HEK293 (cell line): ENCODE data around the gene CNTN2.

Experiments used
- BCL11A ChIP-seq: fragments of 450-650 bp; formaldehyde crosslinking; IDR thresholded peaks from 2 replicates; pipeline ENCODE4 v1.5.1; 2016; ENCODE audit warnings: low read depth, missing biosample characterization, missing genetic modification characterization
- BCL6B ChIP-seq: fragments of 450-650 bp; formaldehyde crosslinking; IDR thresholded peaks from 2 replicates; pipeline ENCODE4 v1.5.1; 2017; ENCODE audit warnings: missing biosample characterization, missing genetic modification characterization
- CTCF ChIP-seq: fragments of 450-650 bp; formaldehyde crosslinking; IDR thresholded peaks from 2 replicates; pipeline ENCODE4 v1.5.1; 2016; ENCODE audit warnings: missing biosample characterization, missing genetic modification characterization
- ELK4 ChIP-seq: IDR thresholded peaks from 2 replicates; pipeline ENCODE4 v1.6.1; 2011; ENCODE audit warnings: mild to moderate bottlenecking, low read depth, low read length, borderline replicate concordance
- HOXD13 ChIP-seq: sonication (generic); formaldehyde crosslinking; IDR thresholded peaks from 2 replicates; pipeline ENCODE4 v1.8.0; 2022; ENCODE audit warnings: missing genetic modification reagents, borderline replicate concordance
- KLF16 ChIP-seq: fragments of 450-650 bp; formaldehyde crosslinking; IDR thresholded peaks from 2 replicates; pipeline ENCODE4 v1.5.1; 2017; ENCODE audit warnings: missing biosample characterization, missing genetic modification characterization
- KLF7 ChIP-seq: fragments of 450-650 bp; formaldehyde crosslinking; IDR thresholded peaks from 2 replicates; pipeline ENCODE4 v1.5.1; 2016; ENCODE audit warnings: missing biosample characterization, missing genetic modification characterization, borderline replicate concordance
- SCRT1 ChIP-seq: fragments of 450-650 bp; formaldehyde crosslinking; IDR thresholded peaks from 2 replicates; pipeline ENCODE4 v1.5.1; 2016; ENCODE audit warnings: missing biosample characterization, missing genetic modification characterization, borderline replicate concordance
- SP3 ChIP-seq: fragments of 450-650 bp; formaldehyde crosslinking; IDR thresholded peaks from 2 replicates; pipeline ENCODE4 v1.5.1; 2016; ENCODE audit warnings: missing biosample characterization, missing genetic modification characterization
- ZBTB26 ChIP-seq: fragments of 450-650 bp; formaldehyde crosslinking; optimal IDR thresholded peaks from 2 replicates; pipeline ENCODE3; 2016; ENCODE audit warnings: missing biosample characterization, mild to moderate bottlenecking, missing genetic modification characterization
- ZFP3 ChIP-seq: fragments of 450-650 bp; formaldehyde crosslinking; IDR thresholded peaks from 2 replicates; pipeline ENCODE4 v1.5.1; 2016; ENCODE audit warnings: low read depth, missing biosample characterization, missing genetic modification characterization
- ZFP37 ChIP-seq: fragments of 450-650 bp; formaldehyde crosslinking; IDR thresholded peaks from 2 replicates; pipeline ENCODE4 v1.5.1; 2016; ENCODE audit warnings: missing biosample characterization, missing genetic modification characterization
- ZNF138 ChIP-seq: fragments of 450-650 bp; formaldehyde crosslinking; IDR thresholded peaks from 2 replicates; pipeline ENCODE4 v1.5.1; 2016; ENCODE audit warnings: missing biosample characterization, missing genetic modification characterization, borderline replicate concordance
- ZNF157 ChIP-seq: fragments of 450-650 bp; formaldehyde crosslinking; IDR thresholded peaks from 2 replicates; pipeline ENCODE4 v1.5.1; 2016; ENCODE audit warnings: missing biosample characterization, missing genetic modification characterization
- ZNF169 ChIP-seq: fragments of 450-650 bp; formaldehyde crosslinking; IDR thresholded peaks from 2 replicates; pipeline ENCODE4 v1.5.1; 2016; ENCODE audit warnings: missing biosample characterization, missing genetic modification characterization
- ZNF174 ChIP-seq: fragments of 450-650 bp; formaldehyde crosslinking; IDR thresholded peaks from 2 replicates; pipeline ENCODE4 v1.5.0; 2017; ENCODE audit warnings: missing biosample characterization, mild to moderate bottlenecking, missing genetic modification characterization
- ZNF2 ChIP-seq: fragments of 450-650 bp; formaldehyde crosslinking; IDR thresholded peaks from 2 replicates; pipeline ENCODE4 v1.5.1; 2016; ENCODE audit warnings: missing biosample characterization, missing genetic modification characterization
- ZNF292 ChIP-seq: fragments of 450-650 bp; formaldehyde crosslinking; IDR thresholded peaks from 2 replicates; pipeline ENCODE4 v1.5.1; 2016; ENCODE audit warnings: low read depth, missing biosample characterization, missing genetic modification characterization, borderline replicate concordance
- ZNF449 ChIP-seq: fragments of 450-650 bp; formaldehyde crosslinking; IDR thresholded peaks from 2 replicates; pipeline ENCODE4 v1.5.1; 2017; ENCODE audit warnings: missing biosample characterization, mild to moderate bottlenecking, missing genetic modification characterization, moderate library complexity
- ZNF488 ChIP-seq: fragments of 450-650 bp; formaldehyde crosslinking; IDR thresholded peaks from 2 replicates; pipeline ENCODE4 v1.5.1; 2016; ENCODE audit warnings: missing biosample characterization, missing genetic modification characterization
- ZNF521 ChIP-seq: fragments of 450-650 bp; formaldehyde crosslinking; IDR thresholded peaks from 2 replicates; pipeline ENCODE4 v1.5.1; 2017; ENCODE audit warnings: missing biosample characterization, mild to moderate bottlenecking, missing genetic modification characterization
- ZNF548 ChIP-seq: fragments of 450-650 bp; formaldehyde crosslinking; IDR thresholded peaks from 2 replicates; pipeline ENCODE4 v1.5.1; 2016; ENCODE audit warnings: missing biosample characterization, missing genetic modification characterization
- ZNF560 ChIP-seq: fragments of 450-650 bp; formaldehyde crosslinking; IDR thresholded peaks from 2 replicates; pipeline ENCODE4 v1.5.1; 2017; ENCODE audit warnings: missing biosample characterization, missing genetic modification characterization, borderline replicate concordance
- ZNF596 ChIP-seq: fragments of 450-650 bp; IDR thresholded peaks from 2 replicates; pipeline ENCODE4 v1.5.0; 2018; ENCODE audit warnings: missing biosample characterization, mild to moderate bottlenecking, missing genetic modification characterization, moderate library complexity
- ZNF621 ChIP-seq: fragments of 450-650 bp; formaldehyde crosslinking; IDR thresholded peaks from 2 replicates; pipeline ENCODE4 v1.5.1; 2017; ENCODE audit warnings: missing biosample characterization, missing genetic modification characterization
- ZNF645 ChIP-seq: fragments of 450-650 bp; formaldehyde crosslinking; IDR thresholded peaks from 2 replicates; pipeline ENCODE4; 2016; ENCODE audit warnings: missing biosample characterization, missing genetic modification characterization
- ZNF707 ChIP-seq: fragments of 450-650 bp; formaldehyde crosslinking; IDR thresholded peaks from 2 replicates; pipeline ENCODE4 v1.5.1; 2016; ENCODE audit warnings: missing biosample characterization, missing genetic modification characterization
- ZSCAN18 ChIP-seq: fragments of 450-650 bp; formaldehyde crosslinking; IDR thresholded peaks from 2 replicates; pipeline ENCODE4 v1.5.1; 2016; ENCODE audit warnings: missing biosample characterization, missing genetic modification characterization

Gene CNTN2

GRCh38 chr1:205121660-205122488 lies 78.9 kb downstream of the CNTN2 start, which contains the start of gene RBBP5 (continued):
- peak; percentile 90 for TF ChIP-seq ZNF449 (tag by site-specific recombination)
- no peak for TF ChIP-seq ZNF521 (tag by site-specific recombination)
- peak; percentile 75 for TF ChIP-seq ZBTB26 (tag by site-specific recombination)
- no peak for TF ChIP-seq ZNF157 (tag by site-specific recombination)
- no peak for TF ChIP-seq ZNF621
- 0 out of 2 replicates have a peak, but pooled peaks have one; percentile 52 for TF ChIP-seq ZNF645 (tag by site-specific recombination)
- no peak for TF ChIP-seq ZNF138
- TF ChIP-seq BCL11A (tag by site-specific recombination): peak; percentile 91
- no peak for TF ChIP-seq ZNF596
- TF ChIP-seq KLF7 (tag by site-specific recombination): peak; percentile 92; the same call in 1 of the 2 replicates
- no peak for TF ChIP-seq ZNF548
- peak; percentile 99 for TF ChIP-seq ZFP37 (tag by site-specific recombination)
- peak; percentile 50 for TF ChIP-seq BCL6B (tag by site-specific recombination)
- TF ChIP-seq ZNF488 (tag by site-specific recombination): 0 out of 2 replicates have a peak, but pooled peaks have one; percentile 63
- no peak for TF ChIP-seq HOXD13 (CRISPR knock-in tag)
- TF ChIP-seq ZSCAN18: peak; percentile 98
- TF ChIP-seq ZNF707 (tag by site-specific recombination): no peak
- TF ChIP-seq ZNF2 (tag by site-specific recombination): peak; percentile 98
- no peak for TF ChIP-seq ZNF174 (tag by site-specific recombination)
- TF ChIP-seq ELK4: no peak
- no peak for TF ChIP-seq ZNF169
- TF ChIP-seq CTCF (tag by site-specific recombination): peak; percentile 99
- no peak for TF ChIP-seq ZNF292 (tag by site-specific recombination)
- peak; percentile 88 for TF ChIP-seq SP3 (tag by site-specific recombination)
- no peak for TF ChIP-seq ZNF560
- peak; percentile 97 for TF ChIP-seq KLF16
- TF ChIP-seq SCRT1 (tag by site-specific recombination): 0 out of 2 replicates have a peak, but pooled peaks have one; percentile 58
- TF ChIP-seq ZFP3 (tag by site-specific recombination): no peak
